Cardiac muscle cell (in vitro differentiated cells and primary cell): Measurements from ENCODE around the gene SH3BP4. TPM values are rescaled to one million over a fixed set of nuclear protein-coding genes. Genes with fewer than 3 reads are reported as not detected.

ENCODE experiments used
- DNase-seq, 2 donors: peaks; one replicate each; pipeline versions ENCODE4 v3.0.0 to v3.0.0-alpha.2; 2010 to 2017; ENCODE audit warnings: low read depth in 1 of 2, low spot score in 1 of 2
- H3K27ac ChIP-seq: fragments of 200-600 bp; sonication (generic); 2 replicates; pipeline ENCODE4 v1.5.1; 2016
- H3K27me3 ChIP-seq: fragments of 200-600 bp; sonication (generic); 2 replicates; pipeline ENCODE4 v1.6.0; 2016; ENCODE audit warnings: control low read depth
- H3K36me3 ChIP-seq: fragments of 200-600 bp; sonication (generic); 2 replicates; pipeline ENCODE4 v1.5.1; 2016; ENCODE audit warnings: control low read depth
- H3K4me1 ChIP-seq: fragments of 200-600 bp; sonication (generic); 2 replicates; pipeline ENCODE4 v1.8.1; 2017; ENCODE audit warnings: low read depth, mild to moderate bottlenecking, mixed run types
- H3K4me3 ChIP-seq: fragments of 200-600 bp; sonication (generic); 2 replicates; pipeline ENCODE4 v1.5.1; 2016; ENCODE audit warnings: mild to moderate bottlenecking
- H3K9me3 ChIP-seq: fragments of 200-600 bp; sonication (generic); 2 replicates; pipeline ENCODE4 v1.5.1; 2017; ENCODE audit warnings: low read depth, mild to moderate bottlenecking, control low read depth
- CTCF ChIP-seq: IDR thresholded peaks from 2 replicates; pipeline ENCODE4 v1.5.1; 2012; ENCODE audit warnings: low read depth, mild to moderate bottlenecking, low read length
- polyA plus RNA-seq: library from polyadenylated mRNA; unstranded; fragments of >200 nt; fragmentation: Nextera tagmentation; extraction: Ambion mirVana; gene quantifications from 2 replicates; pipeline ENCODE4 v1.2.1, GENCODE V29; 2016
- total RNA-seq: library from RNA; depleted of rRNA; stranded (reverse); fragments of >200 nt; gene quantifications from 2 replicates; pipeline ENCODE4 v1.2.3, GENCODE V29; 2016

The SH3BP4 gene
- total and polyA plus RNA-seq, 2 experiments from 2014 or later = 35.8 to 71.3 TPM

DNA sequence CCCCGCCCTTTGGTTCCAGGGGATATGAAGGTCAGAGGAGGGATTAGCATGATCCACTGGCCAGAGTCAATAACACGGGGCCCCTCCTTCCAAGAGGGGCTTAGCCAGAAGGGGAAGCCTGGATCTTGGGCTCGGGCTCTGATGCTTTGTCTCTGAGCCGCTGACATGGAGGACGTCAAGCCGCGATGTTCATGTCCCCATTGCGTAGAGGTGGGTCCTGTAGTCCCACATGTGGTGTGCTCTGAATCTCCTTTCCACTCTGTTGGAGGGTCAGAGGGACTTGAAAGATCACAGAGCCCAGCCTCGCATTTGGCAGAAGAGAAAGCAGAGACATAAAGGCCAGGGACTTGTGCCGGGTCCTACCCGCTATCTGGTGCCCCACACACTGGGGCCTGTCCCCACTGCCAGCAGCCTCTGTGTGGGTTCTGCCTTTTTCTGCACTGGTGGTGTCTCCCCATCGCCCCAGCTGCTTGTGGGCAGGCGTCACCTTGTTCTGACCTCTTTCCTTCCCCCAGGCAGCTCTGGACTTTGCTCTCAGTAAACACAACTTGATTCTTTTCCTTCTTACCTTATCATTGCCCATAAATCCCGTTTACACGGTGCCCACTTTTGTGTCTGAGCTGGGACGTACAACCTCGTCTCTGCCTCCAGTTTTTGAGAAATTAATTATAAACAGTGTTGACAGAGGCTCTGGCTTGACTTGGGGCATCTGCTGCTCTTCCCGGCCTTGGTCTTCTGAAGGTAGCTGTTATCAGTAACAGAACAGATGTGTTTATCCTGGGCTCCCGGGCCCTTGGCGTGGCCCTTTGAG, 48.8 kb downstream of the SH3BP4 start:
- Histone ChIP-seq H3K4me3 (no peak overlapping the region), H3K4me1 (peaks cover 79% of the 10 kb centered on the region), H3K9me3 (no peaks in the 10 kb centered on the region), H3K27me3 (no peaks in the 10 kb centered on the region), H3K36me3 (peaks cover 5% of the 10 kb centered on the region), H3K27ac (peak overlapping the region; percentile 100)
- no peak for TF ChIP-seq CTCF
- peak in 1 of 2 donors; percentile 39 for DNase-seq

- Histone ChIP-seq H3K36me3 (no peaks in the 10 kb centered on the region), H3K4me3 (no peak overlapping the region), H3K27ac (peak overlapping the region; percentile 100), H3K27me3 (no peaks in the 10 kb centered on the region), H3K9me3 (no peaks in the 10 kb centered on the region), H3K4me1 (peaks cover 81% of the 10 kb centered on the region)
- DNase-seq = peak in 1 of 2 donors; percentile 61
- no peak for TF ChIP-seq CTCF
Measured at GRCh38 chr2:235001237-235002133, 49.7 kb downstream of the SH3BP4 start.

- H3K27me3 ChIP-seq = no peaks in the 10 kb centered on the region
- no peaks in the 10 kb centered on the region for H3K36me3 ChIP-seq
- no peaks in the 10 kb centered on the region for H3K9me3 ChIP-seq
- no peak overlapping the region for H3K4me3 ChIP-seq
- peak in 1 of 2 donors; percentile 69 for DNase-seq
- peak overlapping the region; percentile 100 for H3K27ac ChIP-seq
- H3K4me1 ChIP-seq = peaks cover 80% of the 10 kb centered on the region
- TF ChIP-seq CTCF = no peak
Measured at GRCh38 chr2:235002198-235003095, 50.6 kb downstream of the SH3BP4 start.

DNA sequence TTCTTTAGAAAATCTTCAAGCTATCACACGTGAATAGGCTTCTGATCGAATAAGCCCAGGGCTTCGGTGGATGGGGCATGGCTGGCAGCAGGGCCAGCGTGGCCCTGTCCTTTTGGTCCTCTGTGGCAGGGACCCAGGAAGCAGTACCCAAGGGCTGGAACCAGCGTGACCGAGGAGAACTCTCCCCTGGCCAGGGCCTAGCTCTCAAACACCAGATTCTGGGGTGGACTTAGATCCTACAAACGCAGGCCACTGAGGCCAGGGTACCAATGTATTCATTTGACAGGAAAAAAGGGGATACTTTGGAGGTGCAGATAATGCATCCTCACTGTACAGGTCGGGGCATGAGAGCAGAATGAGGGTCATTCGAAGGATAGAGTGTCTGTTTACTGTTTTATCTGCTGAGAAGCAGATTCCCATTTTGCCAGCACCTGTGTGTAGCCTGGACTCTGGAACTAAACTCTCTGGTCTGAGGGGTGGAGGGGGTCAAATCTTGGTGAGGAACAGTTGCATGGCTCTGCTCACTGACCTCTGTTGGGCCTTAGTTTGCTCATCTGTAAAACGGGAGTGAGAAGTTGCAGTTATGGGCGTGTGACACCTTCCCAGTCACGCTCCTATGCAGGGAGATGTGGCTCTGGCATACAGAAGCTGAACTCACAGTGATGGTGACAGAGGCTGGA, 51.4 kb downstream of the SH3BP4 start:
- Histone ChIP-seq H3K27me3 (no peaks in the 10 kb centered on the region), H3K4me3 (no peak overlapping the region), H3K4me1 (peaks cover 80% of the 10 kb centered on the region), H3K9me3 (no peaks in the 10 kb centered on the region), H3K36me3 (no peaks in the 10 kb centered on the region), H3K27ac (peak overlapping the region; percentile 100)
- no peak for DNase-seq
- no peak for TF ChIP-seq CTCF
